ACHN (cell line): Measurements from ENCODE around the gene RUNX3.
"Not testable (repeated sequence)": the region's sequence is repeated elsewhere in the genome, so short reads cannot be mapped to it uniquely, and the experiment has no call there.

ENCODE experiments used
- DNase-seq: peaks from one replicate; pipeline ENCODE4 v3.0.0-alpha.2; 2015
- in situ Hi-C: cut with HindIII; loops from 2 replicates; pipeline ENCODE4 v1.10.0; 2017; ENCODE audit warnings: low sequenced_read_pairs, low pct_ligation_motif_present, low pct_unique_long_range_greater_than_20kb

Gene RUNX3

DNA sequence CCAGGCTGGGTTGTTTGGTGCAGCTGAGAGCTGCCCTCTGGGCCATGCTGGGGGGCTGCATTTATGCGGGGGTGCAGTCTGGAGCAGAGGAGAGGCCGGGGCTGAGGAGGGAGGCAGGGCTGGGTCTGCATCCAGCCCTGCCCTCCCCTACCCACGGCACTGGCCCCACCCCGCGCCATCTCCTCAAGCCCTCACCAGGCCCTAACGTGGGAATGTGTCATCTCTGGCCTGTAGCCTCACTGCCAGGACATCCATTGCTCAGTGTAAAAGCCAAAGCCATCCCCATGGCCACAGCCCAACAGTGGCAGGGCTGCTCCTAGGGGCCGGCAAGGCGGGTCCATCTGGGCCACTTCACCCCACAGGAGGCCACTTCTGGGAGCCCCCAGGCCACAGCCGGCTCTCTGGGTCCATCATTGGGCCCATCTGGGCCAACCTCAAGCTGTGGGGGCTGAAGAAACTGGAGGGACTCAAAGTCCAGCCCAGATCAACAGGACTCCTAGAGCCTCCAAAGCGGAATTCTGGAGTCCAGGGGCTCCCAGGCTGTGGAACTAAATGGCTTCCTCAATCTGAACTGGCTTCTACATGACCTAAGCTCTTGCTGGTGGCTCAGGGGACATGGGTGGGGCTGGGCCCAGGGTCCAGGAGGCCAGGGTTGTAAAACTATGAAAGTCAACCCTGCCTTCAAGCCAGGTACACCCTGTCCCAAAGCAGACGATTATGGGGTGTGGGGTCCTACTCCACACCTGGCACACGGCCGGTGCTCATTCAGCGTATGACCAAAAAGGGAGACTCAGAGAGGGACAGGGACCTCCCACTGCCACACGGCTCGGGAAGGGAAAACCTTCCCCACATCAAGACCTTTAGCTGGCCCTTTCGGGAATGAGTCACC is 32.6 kb downstream of the RUNX3 start:
- DNase-seq = no peak
- in situ Hi-C loops = no loop called here

DNA sequence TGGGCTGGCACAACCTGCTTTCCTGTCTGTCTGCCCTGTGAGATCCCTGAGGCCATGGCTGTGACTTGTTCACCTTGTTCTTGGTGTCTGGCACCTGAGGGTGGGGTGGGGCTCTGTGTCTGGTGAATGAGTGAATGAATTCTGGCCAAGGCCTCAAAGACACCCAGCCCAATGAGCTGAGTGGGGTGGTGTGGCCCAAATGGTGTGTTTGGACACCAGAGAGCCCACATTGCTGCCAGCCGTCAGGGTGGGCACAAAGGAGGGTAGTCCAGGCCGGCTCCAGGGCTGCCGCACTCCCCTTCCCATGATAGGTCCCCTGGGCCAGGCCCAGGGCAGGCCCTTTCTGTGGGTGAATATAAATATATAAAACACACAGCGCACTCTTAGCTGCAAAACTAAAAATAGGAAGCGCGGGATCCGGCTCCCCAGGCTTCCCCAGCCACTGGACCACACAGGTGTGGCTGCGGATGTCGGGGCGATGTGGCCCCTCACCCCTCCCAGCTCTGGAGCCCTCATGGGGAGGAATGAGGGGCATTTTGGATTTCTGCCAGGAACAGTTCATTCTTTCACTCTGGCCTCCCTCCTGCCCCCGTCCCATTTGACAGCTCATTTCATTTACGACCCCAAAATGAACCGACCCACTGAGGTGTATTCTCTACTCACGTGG is 33.3 kb downstream of the RUNX3 start:
- in situ Hi-C loops = no loop called here
- no peak for DNase-seq

DNA sequence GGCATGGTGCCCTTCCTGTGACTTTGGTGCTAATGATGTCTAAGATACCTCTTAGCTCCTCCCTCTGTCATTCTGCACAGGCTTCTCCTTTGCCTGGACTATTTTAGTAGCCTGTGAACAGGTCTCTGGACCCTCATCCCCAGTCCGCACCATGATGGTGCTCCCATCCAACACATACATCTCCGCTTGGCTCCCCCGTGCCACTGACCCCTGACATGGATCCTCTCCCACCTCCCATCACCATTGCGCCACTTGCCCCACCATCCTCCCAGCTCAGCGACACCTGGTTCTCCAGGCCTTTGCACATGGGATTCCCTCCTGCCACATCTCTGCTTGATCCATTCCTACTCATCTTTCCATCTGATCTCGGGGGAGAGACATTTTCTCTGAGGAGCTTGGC is 33.9 kb downstream of the RUNX3 start:
- no peak for DNase-seq
- in situ Hi-C loops = no loop called here

DNA sequence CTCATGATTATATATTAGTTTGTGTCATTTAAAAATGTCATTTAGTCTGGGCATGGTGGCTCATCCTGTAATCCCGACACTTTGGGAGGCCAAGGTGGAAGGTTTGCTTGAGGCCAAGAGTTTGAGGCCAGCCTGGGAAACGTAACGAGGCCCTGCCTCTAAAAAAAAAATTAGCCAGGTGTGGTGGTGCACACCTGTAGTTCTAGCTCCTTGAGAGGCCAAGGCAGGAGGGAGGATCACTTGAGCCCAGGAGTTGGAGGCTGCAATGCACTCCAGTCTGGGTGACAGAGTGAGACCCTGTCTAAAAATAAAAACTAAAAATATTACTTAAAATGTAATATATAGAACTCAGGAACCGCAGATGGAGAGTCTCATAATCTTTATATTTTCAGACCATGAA is 34.6 kb downstream of the RUNX3 start:
- no peak for DNase-seq
- in situ Hi-C loops = no loop called here

DNA sequence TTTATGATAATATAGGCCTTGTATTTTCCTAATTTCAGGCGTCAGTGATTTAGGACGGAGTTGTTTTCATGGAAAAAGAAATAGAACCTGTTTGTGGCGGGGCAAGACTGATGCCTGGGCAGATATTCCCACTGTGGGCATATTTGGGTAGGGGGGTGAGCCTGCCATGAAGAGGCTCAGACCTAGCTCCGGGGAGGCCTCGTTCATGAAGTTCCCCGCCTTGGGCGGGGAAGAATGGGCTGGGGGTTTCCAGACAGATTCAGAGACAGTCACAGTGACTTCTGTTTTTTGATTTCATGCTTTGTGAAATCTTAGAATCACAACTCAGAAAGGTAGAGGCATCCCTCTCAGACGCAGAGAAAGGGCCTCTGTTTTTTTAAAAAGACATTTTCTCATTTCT is 36.1 kb downstream of the RUNX3 start:
- no peak for DNase-seq
- in situ Hi-C loops = no loop called here

DNA sequence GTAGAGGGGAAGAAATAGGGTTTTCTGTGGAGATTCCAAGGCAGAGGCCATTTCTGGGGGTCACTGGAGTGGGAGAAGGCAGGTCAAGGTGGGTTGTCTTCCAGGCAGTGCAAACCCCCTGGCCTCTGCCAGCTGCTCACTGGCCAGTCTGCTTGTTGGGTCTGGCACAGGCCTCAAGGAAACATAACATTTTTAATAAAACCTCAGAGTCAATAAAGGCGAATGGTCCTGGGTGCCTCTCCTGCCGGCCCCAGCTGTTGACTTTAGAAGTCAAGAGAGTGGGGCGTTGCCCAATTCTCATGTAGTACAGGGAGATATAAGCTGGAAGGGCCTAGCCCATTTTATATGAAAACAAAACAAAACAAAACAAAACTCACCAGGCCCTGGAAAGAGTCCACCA is 36.6 kb downstream of the RUNX3 start:
- no peak for DNase-seq
- in situ Hi-C loops = no loop called here

DNA sequence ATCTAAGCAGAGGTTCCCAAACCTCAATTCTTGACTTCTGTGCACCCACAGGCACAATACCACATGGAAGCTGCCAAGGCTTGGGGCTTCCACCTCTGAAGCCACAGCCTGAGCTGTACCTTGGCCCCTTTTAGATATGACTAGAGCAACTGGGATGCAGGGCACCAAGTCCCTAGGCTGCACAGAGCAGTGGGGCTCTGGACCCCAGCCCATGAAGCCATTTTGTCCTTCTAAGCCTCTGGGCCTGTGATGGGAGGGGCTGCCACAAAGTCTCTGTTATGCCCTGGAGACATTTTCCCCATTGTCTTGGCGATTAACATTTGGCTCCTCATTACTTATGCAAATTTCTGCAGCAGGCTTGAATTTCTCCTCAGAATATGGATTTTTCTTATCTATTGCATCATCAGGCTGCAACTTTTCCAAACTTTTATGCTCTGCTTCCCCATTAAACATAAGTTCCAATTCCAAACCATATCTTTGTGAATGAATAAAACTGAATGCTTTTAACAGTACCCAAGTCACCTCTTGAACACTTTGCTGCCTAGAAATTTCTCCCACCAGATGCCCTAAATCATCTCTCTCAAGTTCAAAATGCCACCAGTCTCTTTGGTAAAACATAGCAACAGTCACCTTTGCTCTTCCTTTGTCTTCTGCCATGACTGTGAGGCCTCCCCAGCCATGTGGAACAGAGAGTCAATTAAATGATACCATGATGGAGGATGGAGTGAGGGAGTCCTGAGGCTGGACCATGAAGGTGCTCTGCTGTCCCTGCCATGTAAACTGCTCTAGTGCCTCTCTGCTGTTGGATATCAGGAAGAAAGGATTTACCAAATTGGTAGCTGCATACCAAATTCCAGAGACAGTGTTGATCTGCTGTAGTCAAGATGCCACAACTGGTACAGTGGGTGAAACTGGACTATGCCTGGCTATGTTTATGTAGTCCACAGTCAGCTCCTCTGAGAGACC is 37.6 kb downstream of the RUNX3 start:
- no peak for DNase-seq
- in situ Hi-C loops = no loop called here

DNA sequence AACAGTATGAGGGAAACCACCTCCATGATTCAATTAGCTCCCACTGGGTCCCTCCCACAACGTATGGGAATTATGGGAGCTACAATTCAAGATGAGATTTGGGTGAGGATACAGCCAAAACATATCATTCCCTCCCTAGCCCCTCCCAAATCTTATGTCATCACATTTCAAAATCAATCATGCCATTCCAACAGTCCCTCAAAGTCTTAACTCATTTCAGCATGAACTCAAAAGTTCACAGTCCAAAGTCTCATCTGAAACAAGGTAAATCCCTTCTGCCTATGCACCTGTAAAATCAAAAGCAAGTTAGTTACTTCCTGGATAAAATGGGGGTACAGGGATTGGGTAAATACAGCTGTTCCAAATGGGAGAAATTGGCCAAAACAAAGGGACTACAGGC is 38.7 kb downstream of the RUNX3 start:
- in situ Hi-C loops = not testable (repeated sequence)

DNA sequence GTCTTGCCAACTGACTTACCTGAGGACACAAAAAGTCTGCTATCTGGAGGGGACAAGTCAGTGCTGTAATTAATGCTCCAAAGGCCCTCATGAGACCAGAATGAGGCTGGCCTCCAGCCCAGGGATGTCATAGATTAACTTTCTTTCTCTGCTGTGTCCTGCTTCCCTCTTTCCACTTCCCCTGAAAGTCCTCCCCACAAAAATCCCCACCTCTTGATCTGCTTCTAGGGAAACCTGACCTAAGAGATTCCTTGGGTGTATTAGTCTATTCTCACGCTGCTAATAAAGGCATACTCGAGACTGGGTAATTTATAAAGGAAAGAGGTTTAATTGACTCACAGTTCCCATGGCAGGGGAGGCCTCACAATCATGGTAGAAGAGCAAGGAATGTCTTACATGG is 39.2 kb downstream of the RUNX3 start:
- in situ Hi-C loops = no loop called here
- DNase-seq = no peak

More for the DNA sequence above, 38.7 kb downstream of the RUNX3 start:
- DNase-seq = not testable (repeated sequence)

DNA sequence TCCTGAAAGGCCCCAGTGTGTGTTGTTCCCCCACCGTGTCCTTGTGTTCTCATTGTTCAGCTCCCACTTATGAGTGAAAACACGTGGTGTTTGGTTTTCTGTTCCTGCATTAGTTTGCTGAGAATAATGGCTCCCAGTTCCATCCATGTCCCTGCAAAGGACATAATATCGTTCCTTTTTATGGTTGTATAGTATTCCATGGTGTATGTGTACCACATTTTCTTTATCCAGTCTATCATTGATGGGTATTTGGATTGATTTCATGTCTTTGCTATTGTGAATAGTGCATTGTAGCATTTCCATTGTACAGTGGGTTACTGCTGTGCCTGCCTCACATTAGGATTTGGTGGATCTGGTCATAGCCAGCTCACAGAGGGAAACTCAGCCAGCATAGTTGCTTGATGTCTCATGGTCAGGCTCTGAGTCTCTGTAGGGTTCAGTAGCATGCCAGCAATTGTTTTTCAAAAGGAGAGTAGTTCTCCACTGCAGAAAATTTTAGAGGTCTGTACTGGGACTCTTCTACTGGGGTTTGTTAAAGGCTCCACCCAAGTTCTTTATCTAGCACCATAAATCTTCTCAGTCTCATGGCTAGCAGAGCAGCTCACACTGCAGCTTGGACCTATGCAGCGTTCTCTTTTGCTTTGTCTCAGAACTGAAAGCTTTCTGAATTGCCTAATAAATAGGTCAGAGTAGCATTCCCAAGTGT is 41.0 kb downstream of the RUNX3 start:
- DNase-seq = no peak
- in situ Hi-C loops = no loop called here

DNA sequence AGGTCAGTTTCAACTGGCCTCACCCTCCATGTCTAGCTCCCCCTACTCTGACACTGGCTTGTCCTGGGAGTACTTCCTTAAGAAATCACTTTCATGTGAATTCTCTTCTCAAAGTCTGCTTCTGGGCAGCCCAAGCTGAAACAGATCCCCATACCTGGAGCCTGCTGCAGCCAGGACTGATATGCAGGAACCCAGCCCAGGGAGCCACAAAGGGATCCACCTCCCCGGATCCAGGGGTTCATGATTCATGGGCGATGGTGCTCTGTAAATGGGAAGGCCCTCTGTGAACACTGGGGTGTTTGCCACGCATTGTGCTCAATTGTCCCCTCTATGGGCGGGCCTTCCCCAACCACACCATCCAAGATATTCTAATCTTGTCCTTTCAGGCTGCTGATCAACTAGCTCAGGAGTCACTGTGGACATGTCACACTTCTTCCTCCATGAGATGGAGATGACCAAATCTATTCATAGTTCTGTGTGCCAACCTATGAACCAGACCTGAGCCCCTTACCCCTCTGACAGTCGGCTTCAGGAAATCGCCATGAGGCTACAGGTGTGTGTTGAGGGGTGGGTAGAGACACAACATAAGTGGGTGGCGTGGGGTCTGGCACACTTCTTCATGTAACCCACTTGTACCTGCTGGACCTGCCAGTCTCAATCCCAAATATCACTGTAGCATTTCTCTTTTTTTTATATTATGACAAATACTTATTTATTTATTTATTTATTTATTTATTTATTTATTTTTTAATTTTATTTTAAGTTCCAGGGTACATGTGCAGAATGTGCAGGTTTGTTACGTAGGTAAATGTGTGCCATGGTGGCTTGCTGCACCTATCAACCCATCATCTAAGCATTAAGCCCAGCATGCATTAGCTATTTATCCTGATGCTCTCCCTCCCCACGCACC is 41.8 kb downstream of the RUNX3 start:
- DNase-seq = no peak
- in situ Hi-C loops = no loop called here

DNA sequence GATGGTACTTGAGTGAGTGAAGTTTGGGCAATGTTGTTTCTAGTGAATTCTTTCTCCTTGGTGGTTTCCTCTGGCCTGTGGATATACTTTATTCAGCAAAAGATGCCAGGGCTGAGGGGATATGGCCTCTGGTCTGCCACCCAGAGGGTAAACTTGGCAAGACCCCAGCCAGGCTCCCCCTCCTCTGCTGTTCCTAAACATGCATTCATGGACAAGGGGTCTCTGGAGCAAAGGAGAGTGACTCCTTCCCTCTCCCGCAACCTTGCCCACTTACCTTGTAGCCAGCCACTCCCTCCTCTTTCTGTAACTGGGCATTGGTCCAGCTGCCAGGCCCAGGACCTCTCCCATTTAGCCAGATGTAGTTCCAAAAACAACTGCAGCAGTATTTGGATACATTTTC is 43.8 kb downstream of the RUNX3 start:
- DNase-seq = no peak
- in situ Hi-C loops = no loop called here

DNA sequence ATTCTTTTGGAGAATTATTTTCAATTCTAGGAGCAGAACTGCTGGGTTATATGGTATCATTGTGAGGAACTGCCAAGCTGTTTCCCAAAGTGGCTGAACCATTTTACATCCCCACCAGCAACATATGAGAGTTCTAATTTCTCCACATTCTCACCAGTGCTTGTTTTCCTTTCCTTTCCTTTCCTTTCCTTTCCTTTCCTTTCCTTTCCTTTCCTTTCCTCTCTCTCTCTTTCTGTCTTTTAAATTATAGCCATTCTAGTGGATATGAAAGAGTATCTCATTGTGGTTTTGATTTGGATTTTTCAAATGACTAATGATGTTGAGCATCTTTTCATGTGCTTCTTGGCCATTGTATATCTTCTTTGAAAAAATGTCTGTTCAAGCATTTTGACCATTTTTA is 45.3 kb downstream of the RUNX3 start:
- no peak for DNase-seq
- in situ Hi-C loops = no loop called here

DNA sequence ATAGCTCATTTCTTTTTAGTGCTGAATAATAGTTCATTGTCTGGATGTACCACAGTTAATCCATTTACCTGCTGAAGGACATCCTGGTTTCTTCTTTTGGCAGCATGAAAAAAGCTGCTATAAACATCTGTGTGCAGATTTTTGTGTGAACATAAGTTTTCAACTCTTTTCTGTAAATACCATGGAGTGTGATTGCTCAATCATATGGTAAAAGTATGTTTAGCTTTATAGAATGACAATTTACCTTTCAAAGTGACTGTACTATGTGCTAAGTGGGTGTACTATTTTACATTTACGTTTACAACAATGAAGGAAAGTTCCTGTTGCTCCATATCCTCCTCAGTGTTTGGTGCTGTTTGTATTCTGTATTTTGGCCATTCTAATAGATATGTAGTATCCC is 49.0 kb downstream of the RUNX3 start:
- in situ Hi-C loops = no loop called here
- no peak for DNase-seq

DNA sequence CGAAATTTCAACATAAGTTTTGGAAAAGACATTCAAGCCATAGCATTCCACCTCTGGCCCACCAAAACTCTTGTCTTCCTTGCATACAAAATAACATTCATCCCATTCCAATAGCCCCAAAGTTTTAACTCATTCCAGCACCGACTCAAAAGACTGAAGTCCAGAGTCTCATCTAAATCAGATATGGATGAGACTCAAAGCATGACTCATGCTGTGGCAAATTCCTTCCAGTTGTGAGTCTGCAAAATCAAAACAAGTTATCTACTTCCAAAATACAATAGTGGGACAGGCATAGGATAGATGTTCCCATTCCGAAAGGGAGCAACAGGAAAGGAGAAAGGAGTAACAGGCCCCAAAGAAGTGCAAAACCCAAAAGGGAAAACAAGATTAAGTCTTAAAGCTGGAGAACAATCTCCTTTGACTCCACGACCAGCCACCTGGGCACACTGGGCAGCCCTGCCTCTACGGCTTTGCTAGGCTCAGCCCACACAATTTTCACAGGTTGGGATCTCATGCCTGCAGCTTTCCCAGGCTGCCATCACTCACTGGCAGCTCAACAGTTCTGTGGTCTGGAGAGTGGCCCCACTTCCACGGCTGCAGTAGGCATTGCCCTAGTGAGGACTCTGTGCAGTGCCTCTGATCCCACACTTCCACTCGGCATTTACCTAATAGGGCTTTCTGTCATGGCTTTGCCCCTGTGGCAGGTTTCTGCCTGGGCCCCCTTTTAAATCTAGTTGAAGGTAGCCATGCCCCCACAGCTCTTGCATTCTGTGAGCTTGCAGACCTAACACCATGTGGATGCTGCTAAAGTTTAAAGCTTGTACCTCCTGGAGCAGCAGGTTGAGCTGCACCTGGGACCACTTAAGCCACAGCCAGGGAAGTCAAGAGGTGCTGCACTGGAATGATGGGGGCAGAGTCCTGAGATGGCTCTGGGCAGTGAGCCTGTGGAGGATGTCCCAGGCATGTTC is 51.0 kb downstream of the RUNX3 start:
- no peak for DNase-seq
- in situ Hi-C loops = no loop called here

DNA sequence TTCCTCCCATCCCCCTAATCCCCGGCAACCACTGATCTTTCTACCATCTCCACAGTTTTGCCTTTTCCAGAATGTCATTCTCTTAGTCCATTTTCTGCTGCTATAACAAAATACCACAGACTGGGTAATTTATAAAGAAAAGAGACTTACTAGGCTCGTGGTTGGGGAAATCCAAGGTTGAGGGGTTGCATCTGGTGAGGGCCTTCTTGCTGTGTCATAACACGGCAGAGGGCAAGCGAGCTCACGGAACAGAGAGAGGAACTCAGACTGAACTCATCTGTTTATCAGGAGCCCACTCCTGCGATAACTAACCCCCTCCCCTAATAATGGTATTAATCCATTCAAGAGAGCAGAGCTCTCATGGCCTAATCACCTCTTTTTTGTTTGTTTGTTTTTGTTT is 52.0 kb downstream of the RUNX3 start:
- DNase-seq = no peak
- in situ Hi-C loops = no loop called here
